Endothelial cell of umbilical vein (primary cell): ENCODE data around the gene SDSL. TPM values are rescaled to one million over a fixed set of nuclear protein-coding genes. Genes with fewer than 3 reads are reported as not detected.

Experiments
- BruUV-seq: library from RNA; stranded (reverse); fragments of 400-500 nt; replicated peaks from 2 replicates; lab custom pipeline; 2021; lab: Mats Ljungman, UMichigan
- CTCF ChIA-PET: fragments of 300-600, 350-600 bp; sonication (Branson Sonifier 250); formaldehyde crosslinking; loops from one replicate; lab custom pipeline; 2021; ENCODE audit warnings: antibody characterized with exemption, inconsistent platforms; lab: Charles Lee
- POLR2A ChIA-PET: fragments of 300-600, 350-600 bp; sonication (Branson Sonifier 250); formaldehyde crosslinking; loops from one replicate; lab custom pipeline; 2021; ENCODE audit warnings: antibody characterized with exemption, inconsistent platforms; lab: Charles Lee
- DNase-seq: peaks from one replicate; pipeline ENCODE4 v3.0.0-alpha.2; 2011; ENCODE audit warnings: low read depth, low spot score
- FAIRE-seq: peaks from 2 replicates; lab custom pipeline; 2011; peaks lifted over from hg19 to GRCh38; lab: Jason Lieb, UNC
- H2AFZ ChIP-seq: 2 replicates; pipeline ENCODE4 v1.6.0; 2012; ENCODE audit warnings: low read depth, low read length, control low read depth, inconsistent platforms
- H3K27ac ChIP-seq: 2 replicates; pipeline ENCODE4 v1.5.1; 2011; ENCODE audit warnings: low read depth, mild to moderate bottlenecking, control low read depth, low read length, moderate library complexity; ENCODE audit not compliant: insufficient read depth
- H3K27me3 ChIP-seq, 2 experiments: 2 replicates each; pipeline versions ENCODE4 v1.6.0 to v1.6.1; 2011; ENCODE audit warnings: low read length in 2 of 2, mixed read lengths in 1 of 2; ENCODE audit not compliant: control insufficient read depth in 2 of 2, insufficient read depth in 2 of 2
- H3K36me3 ChIP-seq, 2 experiments: 2 replicates in 1 of 2; 3 replicates in 1 of 2; pipeline ENCODE4 v1.5.1; 2011; ENCODE audit warnings: low read length in 2 of 2, mild to moderate bottlenecking in 1 of 2, moderate library complexity in 1 of 2; ENCODE audit not compliant: control insufficient read depth in 2 of 2, insufficient read depth in 2 of 2; ENCODE audit errors: extremely low read depth in 1 of 2
- H3K4me1 ChIP-seq: 3 replicates; pipeline ENCODE4 v1.5.1; 2011; ENCODE audit warnings: mild to moderate bottlenecking, low read length; ENCODE audit not compliant: control insufficient read depth, insufficient read depth; ENCODE audit errors: extremely low read depth
- H3K4me2 ChIP-seq: 2 replicates; pipeline ENCODE4 v1.6.1; 2011; ENCODE audit warnings: low read length, control low read depth, mixed read lengths; ENCODE audit not compliant: insufficient read depth
- H3K4me3 ChIP-seq, 3 experiments: fragments of 200-600 bp in 1 of 3; sonication (generic), shearing (Covaris generic) in 1 of 3; replicated peaks in 1 of 3; 2 replicates each; pipeline ENCODE4 v1.5.1; 2011 to 2016; ENCODE audit warnings: control low read depth in 3 of 3, low read length in 3 of 3, mild to moderate bottlenecking in 2 of 3, inconsistent platforms in 1 of 3, low read depth in 1 of 3, moderate library complexity in 1 of 3; ENCODE audit not compliant: insufficient read depth in 1 of 3
- H3K79me2 ChIP-seq: 2 replicates; pipeline ENCODE4 v1.6.0; 2012; ENCODE audit warnings: low read length, inconsistent platforms; ENCODE audit not compliant: control insufficient read depth, insufficient read depth
- H3K9ac ChIP-seq: replicated peaks from 2 replicates; pipeline ENCODE3; 2011; ENCODE audit warnings: low read length, control low read depth; ENCODE audit not compliant: insufficient read depth; ENCODE audit errors: extremely low read depth
- H3K9me1 ChIP-seq: replicated peaks from 3 replicates; pipeline ENCODE4 v1.6.0; 2011; ENCODE audit warnings: mild to moderate bottlenecking, low read length; ENCODE audit not compliant: control insufficient read depth, insufficient read depth; ENCODE audit errors: extremely low read depth
- H3K9me3 ChIP-seq: replicated peaks from 2 replicates; pipeline ENCODE4 v1.5.1; 2012; ENCODE audit warnings: low read length, inconsistent platforms; ENCODE audit not compliant: control insufficient read depth, insufficient read depth
- H4K20me1 ChIP-seq: replicated peaks from 2 replicates; pipeline ENCODE3; 2011; ENCODE audit warnings: mild to moderate bottlenecking, low read length; ENCODE audit not compliant: control insufficient read depth, insufficient read depth; ENCODE audit errors: extremely low read depth
- EZH2 ChIP-seq: IDR thresholded peaks from 2 replicates; pipeline ENCODE4 v1.6.1; 2012; ENCODE audit warnings: borderline replicate concordance, low read depth, mild to moderate bottlenecking, moderate library complexity, low read length, inconsistent platforms; ENCODE audit not compliant: severe bottlenecking
- FOS ChIP-seq: IDR thresholded peaks from 2 replicates; pipeline ENCODE4 v1.6.1; 2011; ENCODE audit warnings: mild to moderate bottlenecking, low read length, moderate library complexity, borderline replicate concordance; ENCODE audit not compliant: insufficient read depth
- GATA2 ChIP-seq: IDR thresholded peaks from 2 replicates; pipeline ENCODE4 v1.7.0; 2011; ENCODE audit warnings: low read depth, mild to moderate bottlenecking, moderate library complexity, mixed read lengths, low read length; ENCODE audit not compliant: insufficient read length, insufficient read depth
- JUN ChIP-seq: IDR thresholded peaks from 2 replicates; pipeline ENCODE4 v1.6.1; 2011; ENCODE audit warnings: borderline replicate concordance, low read depth; ENCODE audit not compliant: insufficient read length, insufficient read depth
- MYC ChIP-seq: IDR thresholded peaks from one replicate; pipeline ENCODE4 v1.6.1; 2011; ENCODE audit warnings: mild to moderate bottlenecking, low read depth, low read length
- POLR2A ChIP-seq: IDR thresholded peaks from 2 replicates; pipeline ENCODE4 v1.6.1; 2012; ENCODE audit warnings: low read depth, mild to moderate bottlenecking, control low read depth, low read length
- dilution Hi-C: fragments of 300-500 bp; cut with MboI; formaldehyde crosslinking; loops from one replicate; pipeline ENCODE4 v1.15.0; 2019; ENCODE audit warnings: low sequenced_read_pairs; ENCODE audit not compliant: extremely low pct_ligation_motif_present
- intact Hi-C: fragments of 100-400 bp; cut with micrococcal nuclease; formaldehyde crosslinking; loops from one replicate; pipeline ENCODE4 v1.10.0; 2022
- polyA plus RNA-seq, 4 experiments: library from polyadenylated mRNA; depleted of rRNA in 3 of 4; stranded (reverse) in 3 of 4; unstranded in 1 of 4; fragments of >200 nt; gene quantifications; 2 replicates each; pipeline versions ENCODE4 v1.2.1 to v1.2.3, GENCODE V29; 2011 to 2012; ENCODE audit warnings: missing spikeins in 1 of 4
- total RNA-seq: library from RNA; stranded (reverse); gene quantifications from 2 replicates; pipeline ENCODE4 v1.2.3, GENCODE V29; 2021
- TF ChIP-seq, protein P1 (sequence below), 2 donors: IDR thresholded peaks; 1 replicate in 1 of 2; 2 replicates in 1 of 2; pipeline ENCODE4 v1.5.1; 2011; ENCODE audit warnings: low read length in 2 of 2, mild to moderate bottlenecking in 2 of 2, moderate library complexity in 2 of 2, control low read depth in 1 of 2, inconsistent platforms in 1 of 2, low read depth in 1 of 2; ENCODE audit not compliant: insufficient read depth in 1 of 2; ENCODE audit errors: extremely low read depth in 1 of 2

Gene SDSL
- total and polyA plus RNA-seq, 2 donors (not counting 3 experiments of a cell fraction or from before 2014, with no cell fraction given) = 5.7 to 16.9 TPM

DNA sequence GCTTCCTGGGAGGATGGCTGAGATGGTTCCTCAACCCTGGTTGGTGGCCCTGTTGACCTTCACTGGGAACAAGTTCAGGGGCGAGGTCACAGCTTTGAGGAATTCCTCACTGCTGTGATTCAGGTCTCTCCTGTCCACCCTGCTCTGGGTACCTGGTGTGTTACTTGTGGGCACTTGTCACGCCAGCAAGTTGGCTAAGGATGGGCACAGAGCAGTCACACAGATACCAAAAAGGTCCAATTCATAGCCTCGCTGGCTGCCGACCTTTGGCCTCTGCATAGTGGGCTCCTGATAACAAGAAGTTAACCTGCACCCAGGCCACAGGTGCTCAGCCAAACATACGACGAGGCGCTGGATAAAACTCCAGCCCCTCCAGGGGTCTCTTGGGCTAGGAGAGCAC is 29.7 kb upstream of the SDSL start:
- intact Hi-C loops (no loop called here), dilution Hi-C loops (no loop called here)
- Histone ChIP-seq H3K79me2 (no peaks in the 10 kb centered on the region), H3K4me2 (no peak overlapping the region), H2AFZ (no peak overlapping the region), H3K27me3 (no peaks in the 10 kb centered on the region), H3K36me3 (no peaks in the 10 kb centered on the region), H4K20me1 (no peaks in the 10 kb centered on the region), H3K27ac (no peak overlapping the region), H3K9ac (no peak overlapping the region), H3K9me3 (no peaks in the 10 kb centered on the region), H3K4me1 (no peaks in the 10 kb centered on the region), H3K4me3 (no peak overlapping the region), H3K9me1 (no peaks in the 10 kb centered on the region)
- TF ChIP-seq POLR2A (no peak), EZH2 (no peak), MYC (no peak), FOS (no peak), JUN (no peak), GATA2 (no peak)
- TF ChIP-seq, protein P1, sequence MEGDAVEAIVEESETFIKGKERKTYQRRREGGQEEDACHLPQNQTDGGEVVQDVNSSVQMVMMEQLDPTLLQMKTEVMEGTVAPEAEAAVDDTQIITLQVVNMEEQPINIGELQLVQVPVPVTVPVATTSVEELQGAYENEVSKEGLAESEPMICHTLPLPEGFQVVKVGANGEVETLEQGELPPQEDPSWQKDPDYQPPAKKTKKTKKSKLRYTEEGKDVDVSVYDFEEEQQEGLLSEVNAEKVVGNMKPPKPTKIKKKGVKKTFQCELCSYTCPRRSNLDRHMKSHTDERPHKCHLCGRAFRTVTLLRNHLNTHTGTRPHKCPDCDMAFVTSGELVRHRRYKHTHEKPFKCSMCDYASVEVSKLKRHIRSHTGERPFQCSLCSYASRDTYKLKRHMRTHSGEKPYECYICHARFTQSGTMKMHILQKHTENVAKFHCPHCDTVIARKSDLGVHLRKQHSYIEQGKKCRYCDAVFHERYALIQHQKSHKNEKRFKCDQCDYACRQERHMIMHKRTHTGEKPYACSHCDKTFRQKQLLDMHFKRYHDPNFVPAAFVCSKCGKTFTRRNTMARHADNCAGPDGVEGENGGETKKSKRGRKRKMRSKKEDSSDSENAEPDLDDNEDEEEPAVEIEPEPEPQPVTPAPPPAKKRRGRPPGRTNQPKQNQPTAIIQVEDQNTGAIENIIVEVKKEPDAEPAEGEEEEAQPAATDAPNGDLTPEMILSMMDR (IDR thresholded peaks at IDR 0.05; ENCODE audit: extremely low read depth in 1 of 2, insufficient read depth in 1 of 2, low read depth in 1 of 2, low read length in 2 of 2) = no peak
- ChIA-PET CTCF (no interaction called here), POLR2A (no interaction called here)
- FAIRE-seq (no peak), DNase-seq (no peak)
- BruUV-seq = no TSS peak
